MCF 10A (cell line): Measurements from ENCODE around the gene DCUN1D1. TPM values are rescaled to one million over a fixed set of nuclear protein-coding genes. Genes with fewer than 3 reads are reported as not detected.

Source experiments
- BruUV-seq: library from RNA; stranded (reverse); fragments of 400-500 nt; replicated peaks from 2 replicates; lab custom pipeline; 2021; lab: Mats Ljungman, UMichigan
- CTCF ChIA-PET: fragments of 300-600 bp; sonication (Branson Sonifier 250); formaldehyde crosslinking; extraction: SDS; loops from one replicate; lab custom pipeline; 2021; ENCODE audit warnings: antibody characterized with exemption, inconsistent platforms; lab: Yijun Ruan, JAX
- POLR2A ChIA-PET: fragments of 300-600, 350-650 bp; sonication (Branson Sonifier 250); formaldehyde crosslinking; extraction: SDS; loops from one replicate; lab custom pipeline; 2020; ENCODE audit warnings: antibody characterized with exemption, inconsistent platforms; lab: Yijun Ruan, JAX
- DNase-seq: peaks from one replicate; pipeline ENCODE4 v3.0.0-alpha.2; 2018; ENCODE audit not compliant: unreplicated experiment
- H3K27ac Mint-ChIP-seq: one replicate; pipeline ENCODE4 v1.8.0; 2022; ENCODE audit warnings: mild to moderate bottlenecking, low read depth, mixed read lengths; ENCODE audit not compliant: unreplicated experiment
- H3K27me3 Mint-ChIP-seq: one replicate; pipeline ENCODE4 v1.8.0; 2022; ENCODE audit warnings: mixed read lengths; ENCODE audit not compliant: insufficient read depth, unreplicated experiment
- H3K36me3 Mint-ChIP-seq: one replicate; pipeline ENCODE4 v1.8.0; 2022; ENCODE audit warnings: mild to moderate bottlenecking, moderate library complexity, mixed read lengths; ENCODE audit not compliant: insufficient read depth, unreplicated experiment
- H3K4me1 Mint-ChIP-seq: one replicate; pipeline ENCODE4 v1.8.0; 2022; ENCODE audit warnings: mixed read lengths; ENCODE audit not compliant: insufficient read depth, unreplicated experiment
- H3K4me3 Mint-ChIP-seq: one replicate; pipeline ENCODE4 v1.8.0; 2022; ENCODE audit warnings: mild to moderate bottlenecking, moderate library complexity, mixed read lengths; ENCODE audit not compliant: unreplicated experiment
- H3K9me3 Mint-ChIP-seq: one replicate; pipeline ENCODE4 v1.8.0; 2022; ENCODE audit warnings: mixed read lengths; ENCODE audit not compliant: unreplicated experiment
- CTCF ChIP-seq: fragments of 200-600 bp; IDR thresholded peaks from one replicate; pipeline ENCODE4 v1.8.0; 2022; ENCODE audit warnings: antibody characterized with exemption, mild to moderate bottlenecking; ENCODE audit not compliant: unreplicated experiment
- intact Hi-C: fragments of 100-400 bp; cut with micrococcal nuclease; formaldehyde crosslinking; loops from 2 replicates; pipeline ENCODE4 v1.14.1; 2022
- total RNA-seq: library from RNA; stranded (reverse); gene quantifications from 2 replicates; pipeline ENCODE4 v1.2.3, GENCODE V29; 2022

The DCUN1D1 gene
- total RNA-seq, 1 experiment from 2014 or later = 39.1 TPM

GRCh38 chr3:182983876-182984275 is 3.5 kb upstream of the DCUN1D1 start:
- TF ChIP-seq CTCF = no peak
- Mint-ChIP-seq H3K9me3 (no peaks in the 10 kb centered on the region), H3K4me1 (no peaks in the 10 kb centered on the region), H3K27me3 (no peaks in the 10 kb centered on the region), H3K4me3 (no peak overlapping the region), H3K36me3 (no peaks in the 10 kb centered on the region), H3K27ac (no peak overlapping the region)
- DNase-seq = peak; percentile 35
- no TSS peak for BruUV-seq
- intact Hi-C loops = no loop called here
- ChIA-PET CTCF (no interaction called here), POLR2A (no interaction called here)

- Mint-ChIP-seq H3K36me3 (no peaks in the 10 kb centered on the region), H3K4me1 (no peaks in the 10 kb centered on the region), H3K4me3 (peak overlapping the region; percentile 81), H3K27ac (peak overlapping the region; percentile 24), H3K9me3 (no peaks in the 10 kb centered on the region), H3K27me3 (no peaks in the 10 kb centered on the region)
- intact Hi-C loops = no loop called here
- ChIA-PET POLR2A (interaction anchor here (1.1 to 2.1 kb wide), 4 partner anchors 13 to 56 kb away, joined by 4 to 6 read pairs (median 5); no protein-coding TSS in a partner anchor), CTCF (interaction anchor here (0.7 kb wide), 2 partner anchors 10 to 278 kb away, joined by 3 read pairs; no protein-coding TSS in a partner anchor)
- no peak for TF ChIP-seq CTCF
- DNase-seq = no peak
- TSS peak; percentile 36 for BruUV-seq
Observed at GRCh38 chr3:182981038-182981380, 671 bp upstream of the DCUN1D1 start.

- CTCF ChIA-PET = interaction anchor here (0.6 kb wide), 1 partner anchor 8 kb away, joined by 3 read pairs; no protein-coding TSS in a partner anchor
Observed at GRCh38 chr3:182979674-182980191, 605 bp downstream of the DCUN1D1 start.

More at GRCh38 chr3:182979674-182980191, 605 bp downstream of the DCUN1D1 start:
- no peak for TF ChIP-seq CTCF
- no peaks in the 10 kb centered on the region for H3K27me3 Mint-ChIP-seq
- no TSS peak for BruUV-seq
- peak overlapping the region; percentile 84 for H3K27ac Mint-ChIP-seq
- no peaks in the 10 kb centered on the region for H3K36me3 Mint-ChIP-seq
- POLR2A ChIA-PET = interaction anchor here (0.6 to 1.8 kb wide), 8 partner anchors 9 to 117 kb away, joined by 3 to 6 read pairs (median 5); no protein-coding TSS in a partner anchor
- H3K4me3 Mint-ChIP-seq = peak overlapping the region; percentile 81
- peak; percentile 40 for DNase-seq
- intact Hi-C loops = no loop called here
- H3K9me3 Mint-ChIP-seq = no peaks in the 10 kb centered on the region
- H3K4me1 Mint-ChIP-seq = no peaks in the 10 kb centered on the region
